ENCODE results near the gene STK4.

Gene STK4

DNA sequence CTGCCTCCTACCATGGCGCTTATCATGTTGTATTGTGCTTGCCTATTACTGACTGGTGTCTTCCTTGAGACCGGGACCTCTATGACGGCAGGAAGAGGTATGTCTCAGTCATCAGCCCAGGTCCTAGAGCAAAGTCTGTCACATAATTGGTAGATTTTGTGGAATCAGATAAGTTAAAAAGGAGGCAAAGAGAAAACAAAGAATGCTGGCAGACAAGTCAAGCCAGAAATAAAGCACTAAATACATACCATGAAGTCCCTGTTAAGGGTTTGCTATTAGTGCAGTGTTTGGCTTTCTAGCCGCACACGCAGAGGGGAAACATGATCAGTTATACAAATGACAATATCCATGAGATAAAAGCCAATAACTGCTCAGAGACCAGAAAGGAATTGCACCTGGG, 12.1 kb upstream of the STK4 start:
- no peak for TF ChIP-seq FOXP2 (optimal IDR thresholded peaks at IDR 0.05; ENCODE audit: borderline replicate concordance, extremely low read depth, extremely low read length, insufficient read depth)
- no peak for TF ChIP-seq POLR2AphosphoS5 (IDR thresholded peaks at IDR 0.05; ENCODE audit: low read depth, low read length)
- no peak for TF ChIP-seq SIN3A (IDR thresholded peaks at IDR 0.05; ENCODE audit: borderline replicate concordance, insufficient read depth, low read length)
- TF ChIP-seq TAF1 (IDR thresholded peaks at IDR 0.05; ENCODE audit: borderline replicate concordance, insufficient read depth, low read length) = no peak
- TF ChIP-seq, protein P1, sequence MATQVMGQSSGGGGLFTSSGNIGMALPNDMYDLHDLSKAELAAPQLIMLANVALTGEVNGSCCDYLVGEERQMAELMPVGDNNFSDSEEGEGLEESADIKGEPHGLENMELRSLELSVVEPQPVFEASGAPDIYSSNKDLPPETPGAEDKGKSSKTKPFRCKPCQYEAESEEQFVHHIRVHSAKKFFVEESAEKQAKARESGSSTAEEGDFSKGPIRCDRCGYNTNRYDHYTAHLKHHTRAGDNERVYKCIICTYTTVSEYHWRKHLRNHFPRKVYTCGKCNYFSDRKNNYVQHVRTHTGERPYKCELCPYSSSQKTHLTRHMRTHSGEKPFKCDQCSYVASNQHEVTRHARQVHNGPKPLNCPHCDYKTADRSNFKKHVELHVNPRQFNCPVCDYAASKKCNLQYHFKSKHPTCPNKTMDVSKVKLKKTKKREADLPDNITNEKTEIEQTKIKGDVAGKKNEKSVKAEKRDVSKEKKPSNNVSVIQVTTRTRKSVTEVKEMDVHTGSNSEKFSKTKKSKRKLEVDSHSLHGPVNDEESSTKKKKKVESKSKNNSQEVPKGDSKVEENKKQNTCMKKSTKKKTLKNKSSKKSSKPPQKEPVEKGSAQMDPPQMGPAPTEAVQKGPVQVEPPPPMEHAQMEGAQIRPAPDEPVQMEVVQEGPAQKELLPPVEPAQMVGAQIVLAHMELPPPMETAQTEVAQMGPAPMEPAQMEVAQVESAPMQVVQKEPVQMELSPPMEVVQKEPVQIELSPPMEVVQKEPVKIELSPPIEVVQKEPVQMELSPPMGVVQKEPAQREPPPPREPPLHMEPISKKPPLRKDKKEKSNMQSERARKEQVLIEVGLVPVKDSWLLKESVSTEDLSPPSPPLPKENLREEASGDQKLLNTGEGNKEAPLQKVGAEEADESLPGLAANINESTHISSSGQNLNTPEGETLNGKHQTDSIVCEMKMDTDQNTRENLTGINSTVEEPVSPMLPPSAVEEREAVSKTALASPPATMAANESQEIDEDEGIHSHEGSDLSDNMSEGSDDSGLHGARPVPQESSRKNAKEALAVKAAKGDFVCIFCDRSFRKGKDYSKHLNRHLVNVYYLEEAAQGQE (IDR thresholded peaks at IDR 0.05; ENCODE audit: insufficient read depth in 1 of 2, low read depth in 2 of 2, low read length in 2 of 2) = no peak

DNA sequence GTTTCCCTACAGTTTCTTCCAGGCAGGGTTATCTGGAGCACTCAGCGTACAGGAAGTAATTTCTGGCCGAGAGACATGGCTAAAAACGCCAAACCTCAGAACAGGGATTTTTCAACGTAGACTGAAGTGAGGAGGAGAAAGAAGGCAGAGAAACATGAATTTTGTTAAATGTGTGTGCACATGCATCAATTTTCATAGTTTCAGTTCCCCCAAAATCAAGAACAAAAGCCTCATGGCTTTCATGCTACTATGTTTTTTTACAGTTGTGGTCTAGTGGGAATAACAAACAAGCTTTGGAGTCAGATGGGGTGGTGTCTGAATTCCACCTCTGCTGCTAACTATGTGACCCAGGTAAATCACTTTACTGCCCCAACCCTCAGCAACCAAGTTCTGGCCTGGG, 11.0 kb upstream of the STK4 start:
- TF ChIP-seq POLR2AphosphoS5 (IDR thresholded peaks at IDR 0.05; ENCODE audit: low read depth, low read length) = no peak

DNA sequence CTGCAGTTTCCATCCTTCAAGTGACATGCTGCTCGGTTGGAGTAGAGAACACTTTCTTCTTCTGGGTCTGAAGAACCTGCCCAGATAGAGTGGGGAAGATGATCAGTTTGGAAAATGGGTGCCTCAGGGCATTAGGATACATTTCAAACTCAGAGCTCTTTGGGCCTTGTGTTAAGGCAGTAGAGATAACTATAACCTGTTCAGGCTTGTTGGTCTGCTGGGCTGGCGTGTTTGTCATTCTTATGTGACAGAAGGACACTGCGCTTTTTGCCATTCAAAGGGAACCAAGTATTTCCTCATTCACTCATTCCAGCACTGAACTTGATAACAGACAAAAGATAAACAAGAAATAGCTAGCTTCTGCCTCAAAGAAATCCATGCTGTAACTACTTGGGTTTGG, 9.9 kb upstream of the STK4 start:
- TF ChIP-seq, protein P1 (IDR thresholded peaks at IDR 0.05; ENCODE audit: insufficient read depth in 1 of 2, low read depth in 2 of 2, low read length in 2 of 2) = no peak
- TF ChIP-seq POLR2AphosphoS5 (IDR thresholded peaks at IDR 0.05; ENCODE audit: low read depth, low read length) (no peak), SIN3A (IDR thresholded peaks at IDR 0.05; ENCODE audit: borderline replicate concordance, insufficient read depth, low read length) (no peak), FOXP2 (optimal IDR thresholded peaks at IDR 0.05; ENCODE audit: borderline replicate concordance, extremely low read depth, extremely low read length, insufficient read depth) (no peak), TAF1 (IDR thresholded peaks at IDR 0.05; ENCODE audit: borderline replicate concordance, insufficient read depth, low read length) (no peak)

DNA sequence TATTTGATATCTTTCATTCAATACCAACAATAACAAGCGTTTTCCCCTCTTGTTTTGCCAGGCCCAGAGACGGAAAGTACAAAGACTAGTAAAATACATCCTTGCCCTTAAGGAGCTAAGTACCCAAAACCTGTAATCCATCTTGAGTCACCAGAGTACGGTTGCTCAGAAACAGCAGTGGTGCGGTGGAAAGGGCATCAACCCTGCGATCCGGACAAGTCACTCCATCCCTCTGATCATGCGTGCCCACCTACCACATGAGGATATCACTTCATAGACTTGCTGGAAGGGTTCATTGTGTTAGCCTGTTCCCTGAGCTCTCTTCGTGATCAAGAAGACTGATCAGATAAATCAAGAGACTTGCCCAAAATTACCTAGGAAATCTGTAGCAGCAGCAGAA, 8.0 kb upstream of the STK4 start:
- TF ChIP-seq SIN3A (IDR thresholded peaks at IDR 0.05; ENCODE audit: borderline replicate concordance, insufficient read depth, low read length) (no peak), POLR2AphosphoS5 (IDR thresholded peaks at IDR 0.05; ENCODE audit: low read depth, low read length) (no peak), TAF1 (IDR thresholded peaks at IDR 0.05; ENCODE audit: borderline replicate concordance, insufficient read depth, low read length) (no peak), FOXP2 (optimal IDR thresholded peaks at IDR 0.05; ENCODE audit: borderline replicate concordance, extremely low read depth, extremely low read length, insufficient read depth) (no peak)
- TF ChIP-seq, protein P1 (IDR thresholded peaks at IDR 0.05; ENCODE audit: insufficient read depth in 1 of 2, low read depth in 2 of 2, low read length in 2 of 2) = no peak

DNA sequence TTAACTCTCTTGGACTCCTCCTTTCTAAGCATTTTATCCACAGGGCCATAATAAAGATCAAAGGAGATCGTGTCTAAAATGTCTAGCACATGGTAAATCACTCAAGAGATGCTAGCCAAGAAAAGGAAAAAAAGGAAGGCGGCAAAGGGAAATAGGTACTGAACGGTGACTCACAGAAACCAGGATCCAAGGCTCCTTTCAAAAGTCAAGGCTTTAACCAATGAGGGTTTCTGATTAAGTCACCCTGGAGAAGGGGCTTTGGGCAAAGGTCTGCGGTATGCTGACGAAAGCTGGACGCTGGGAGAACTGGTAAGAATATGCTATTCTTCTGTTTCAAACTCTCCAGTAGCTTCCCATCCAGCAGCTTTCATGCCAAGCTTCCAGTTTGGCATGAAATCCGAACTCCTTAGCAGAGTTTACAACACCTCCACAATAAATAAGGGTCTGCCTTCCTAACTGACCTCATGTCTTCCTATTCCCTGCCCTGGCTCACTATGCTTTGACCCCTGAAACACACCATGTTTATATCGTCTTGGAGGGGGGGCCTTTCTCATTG, 7.2 kb upstream of the STK4 start:
- TF ChIP-seq, protein P1 (IDR thresholded peaks at IDR 0.05; ENCODE audit: insufficient read depth in 1 of 2, low read depth in 2 of 2, low read length in 2 of 2) = no peak
- TF ChIP-seq POLR2AphosphoS5 (IDR thresholded peaks at IDR 0.05; ENCODE audit: low read depth, low read length) = no peak
- TF ChIP-seq FOXP2 (optimal IDR thresholded peaks at IDR 0.05; ENCODE audit: borderline replicate concordance, extremely low read depth, extremely low read length, insufficient read depth) = no peak
- no peak for TF ChIP-seq SIN3A (IDR thresholded peaks at IDR 0.05; ENCODE audit: borderline replicate concordance, insufficient read depth, low read length)
- TF ChIP-seq TAF1 (IDR thresholded peaks at IDR 0.05; ENCODE audit: borderline replicate concordance, insufficient read depth, low read length) = no peak
